Loucy (cell line): Measurements from ENCODE around the gene BRD1.

Experiments used
- H2AFZ ChIP-seq: fragments of 200-600 bp; sonication (generic); 2 replicates; pipeline ENCODE4 v1.6.0; 2016; ENCODE audit warnings: antibody characterized with exemption, mild to moderate bottlenecking, low read length, moderate library complexity
- H3F3A ChIP-seq: fragments of 200-600 bp; 2 replicates; pipeline ENCODE4 v1.6.0; 2016; ENCODE audit warnings: antibody characterized with exemption, low read depth, mild to moderate bottlenecking
- H3K27me3 ChIP-seq: fragments of 200-600 bp; sonication (generic); 2 replicates; pipeline ENCODE4 v1.6.1; 2014; ENCODE audit warnings: low read length, mild to moderate bottlenecking; ENCODE audit not compliant: insufficient read depth, poor library complexity, severe bottlenecking
- H3K36me3 ChIP-seq: fragments of 200-600 bp; sonication (generic); 2 replicates; pipeline ENCODE4 v1.6.1; 2016; ENCODE audit warnings: low read length; ENCODE audit not compliant: insufficient read depth
- H3K4me1 ChIP-seq: fragments of 200-600 bp; sonication (generic); 2 replicates; pipeline ENCODE4 v1.5.1; 2014; ENCODE audit warnings: low read length, mild to moderate bottlenecking; ENCODE audit not compliant: insufficient read depth, poor library complexity, severe bottlenecking
- H3K4me2 ChIP-seq: fragments of 200-600 bp; sonication (generic); 2 replicates; pipeline ENCODE4 v1.6.0; 2014; ENCODE audit warnings: antibody characterized with exemption, low read length, low read depth, mild to moderate bottlenecking; ENCODE audit not compliant: poor library complexity, severe bottlenecking
- H3K4me3 ChIP-seq: fragments of 200-600 bp; sonication (generic); 2 replicates; pipeline ENCODE4 v1.5.1; 2014; ENCODE audit warnings: low read length, mild to moderate bottlenecking, mixed read lengths; ENCODE audit not compliant: poor library complexity, severe bottlenecking
- H3K79me2 ChIP-seq: fragments of 200-600 bp; sonication (generic); 2 replicates; pipeline ENCODE4 v1.6.1; 2014; ENCODE audit warnings: low read length; ENCODE audit not compliant: insufficient read depth
- H3K9ac ChIP-seq: fragments of 200-600 bp; sonication (generic); 2 replicates; pipeline ENCODE4 v1.6.0; 2014; ENCODE audit warnings: mild to moderate bottlenecking, low read depth, low read length, moderate library complexity; ENCODE audit not compliant: poor library complexity, severe bottlenecking
- H3K9me2 ChIP-seq: fragments of 200-600 bp; sonication (generic); replicated peaks from 2 replicates; pipeline ENCODE4 v1.6.1; 2016; ENCODE audit warnings: low read depth, low read length, mixed read lengths
- H3K9me3 ChIP-seq: fragments of 200-600 bp; sonication (generic); 2 replicates; pipeline ENCODE4 v1.6.1; 2014; ENCODE audit warnings: mild to moderate bottlenecking, antibody characterized with exemption, low read length, low read depth; ENCODE audit not compliant: insufficient read depth
- H4K20me1 ChIP-seq: fragments of 200-600 bp; sonication (generic); 2 replicates; pipeline ENCODE4 v1.6.0; 2014; ENCODE audit warnings: antibody characterized with exemption, low read length, mild to moderate bottlenecking; ENCODE audit not compliant: insufficient read depth, poor library complexity, severe bottlenecking
- CTCF ChIP-seq: fragments of 200-600 bp; sonication (generic); conservative IDR thresholded peaks from 2 replicates; pipeline ENCODE4 v1.5.1; 2014; ENCODE audit warnings: mild to moderate bottlenecking, antibody characterized with exemption, low read length
- EZH2phosphoT487 ChIP-seq: fragments of 200-600 bp; IDR thresholded peaks from 2 replicates; pipeline ENCODE4 v1.6.1; 2018; ENCODE audit warnings: antibody characterized with exemption, mild to moderate bottlenecking, moderate library complexity, borderline replicate concordance

Gene BRD1

GRCh38 chr22:49768951-49769690 lies 58.6 kb downstream of the BRD1 start:
- Histone ChIP-seq H3K36me3 (peaks cover 19% of the 10 kb centered on the region; the same call in 1 of the 2 replicates), H3K79me2 (no peaks in the 10 kb centered on the region), H3K9me2 (no peaks in the 10 kb centered on the region), H3F3A (no peaks in the 10 kb centered on the region; the same call in 1 of the 2 replicates), H3K27me3 (no peaks in the 10 kb centered on the region), H3K9me3 (peaks cover 8% of the 10 kb centered on the region; the same call in 1 of the 2 replicates), H4K20me1 (peaks cover 4% of the 10 kb centered on the region), H3K4me3 (no peak overlapping the region), H2AFZ (no peak overlapping the region), H3K4me2 (no peak overlapping the region), H3K4me1 (no peaks in the 10 kb centered on the region), H3K9ac (no peak overlapping the region)
- TF ChIP-seq CTCF (no peak), EZH2phosphoT487 (no peak)

- no peaks in the 10 kb centered on the region for H3K9me2 ChIP-seq
- H4K20me1 ChIP-seq: peaks cover 4% of the 10 kb centered on the region
- no peaks in the 10 kb centered on the region for H3K27me3 ChIP-seq
- H3K4me2 ChIP-seq: no peak overlapping the region
- peaks cover 11% of the 10 kb centered on the region; the same call in 1 of the 2 replicates for H3K36me3 ChIP-seq
- no peaks in the 10 kb centered on the region for H3K4me1 ChIP-seq
- no peak for TF ChIP-seq EZH2phosphoT487
- no peak for TF ChIP-seq CTCF
- H3K4me3 ChIP-seq: no peak overlapping the region
- H3F3A ChIP-seq: no peaks in the 10 kb centered on the region; the same call in 1 of the 2 replicates
- peaks cover 8% of the 10 kb centered on the region; the same call in 1 of the 2 replicates for H3K9me3 ChIP-seq
- no peaks in the 10 kb centered on the region for H3K79me2 ChIP-seq
- no peak overlapping the region for H2AFZ ChIP-seq
- no peak overlapping the region for H3K9ac ChIP-seq
Observed at GRCh38 chr22:49768077-49768910, 59.4 kb downstream of the BRD1 start.

GRCh38 chr22:49767355-49768062 lies 60.2 kb downstream of the BRD1 start:
- Histone ChIP-seq H3K4me1 (no peaks in the 10 kb centered on the region), H3K9ac (no peak overlapping the region), H3K9me2 (no peaks in the 10 kb centered on the region), H3K9me3 (peaks cover 8% of the 10 kb centered on the region; the same call in 1 of the 2 replicates), H3K36me3 (peaks cover 4% of the 10 kb centered on the region; the same call in 1 of the 2 replicates), H3F3A (no peaks in the 10 kb centered on the region), H3K4me3 (no peak overlapping the region), H2AFZ (no peak overlapping the region), H3K4me2 (no peak overlapping the region), H3K27me3 (no peaks in the 10 kb centered on the region), H3K79me2 (no peaks in the 10 kb centered on the region), H4K20me1 (no peaks in the 10 kb centered on the region)
- TF ChIP-seq EZH2phosphoT487 (no peak), CTCF (peak; percentile 96)
